ENCODE results near the gene BTG1.

GRCh38 chr12:92155733-92156132 is 10.1 kb upstream of the BTG1 start:
- TF ChIP-seq CTCF (conservative IDR thresholded peaks at IDR 0.05) (no peak), EZH2 (IDR thresholded peaks at IDR 0.05; ENCODE audit: low read depth) (no peak)

Measured in PC-9 (cell line).